Central memory CD8-positive, alpha-beta T cell (primary cell): ENCODE results near the gene SOST.

Experiments
- ATAC-seq: fragments of 150-1000 bp; cut with Tn5 transposase; replicated peaks from 2 replicates; pipeline ENCODE4 v1.10.0; 2022; ENCODE audit warnings: mild to moderate bottlenecking, moderate FRiP score, moderate number of reproducible peaks; ENCODE audit not compliant: poor library complexity, severe bottlenecking; ENCODE audit errors: extremely low read depth
- DNase-seq, 2 donors: peaks; one replicate each; pipeline ENCODE4 v3.0.0; 2021; ENCODE audit warnings: low spot score in 2 of 2
- H3K27ac Mint-ChIP-seq: one replicate; pipeline ENCODE4 v1.8.0; 2022; ENCODE audit warnings: low read depth, mild to moderate bottlenecking, moderate library complexity, mixed read lengths
- H3K27me3 Mint-ChIP-seq: one replicate; pipeline ENCODE4 v1.8.0; 2022; ENCODE audit warnings: mixed read lengths
- H3K36me3 Mint-ChIP-seq: one replicate; pipeline ENCODE4 v1.8.0; 2022; ENCODE audit warnings: mild to moderate bottlenecking, moderate library complexity, mixed read lengths; ENCODE audit not compliant: insufficient read depth
- H3K4me1 Mint-ChIP-seq: one replicate; pipeline ENCODE4 v1.8.0; 2022; ENCODE audit warnings: mixed read lengths
- H3K4me3 Mint-ChIP-seq: one replicate; pipeline ENCODE4 v1.8.0; 2022; ENCODE audit warnings: mild to moderate bottlenecking, moderate library complexity, mixed read lengths
- H3K9me3 Mint-ChIP-seq: one replicate; pipeline ENCODE4 v1.8.0; 2022; ENCODE audit warnings: mixed read lengths

SOST gene

DNA sequence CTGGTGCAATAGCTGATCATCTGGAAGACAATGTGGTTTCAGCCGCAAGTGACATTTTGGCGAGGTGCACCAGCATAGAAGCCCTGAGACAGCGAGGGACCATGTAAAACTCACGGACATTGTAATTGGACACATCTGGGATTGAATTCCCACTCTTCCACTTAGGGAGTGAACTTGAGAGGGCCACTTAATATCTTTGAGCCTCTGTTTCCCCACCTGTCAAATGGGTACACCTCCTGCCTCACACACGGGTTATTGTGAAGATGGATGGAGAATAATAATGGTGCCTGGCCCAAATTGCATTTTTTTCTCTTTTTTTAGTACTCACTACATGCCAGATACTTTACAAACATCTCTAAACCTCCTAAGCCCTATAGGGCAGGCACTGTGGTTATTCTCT, 51.4 kb downstream of the SOST start:
- H3K36me3 Mint-ChIP-seq, result no peaks in the 10 kb centered on the region
- DNase-seq (no peak), ATAC-seq (no peak)
- peaks cover 11% of the 10 kb centered on the region for H3K4me1 Mint-ChIP-seq
- no peaks in the 10 kb centered on the region for H3K9me3 Mint-ChIP-seq
- no peak overlapping the region for H3K27ac Mint-ChIP-seq
- no peak overlapping the region for H3K4me3 Mint-ChIP-seq
- peaks cover 38% of the 10 kb centered on the region for H3K27me3 Mint-ChIP-seq

DNA sequence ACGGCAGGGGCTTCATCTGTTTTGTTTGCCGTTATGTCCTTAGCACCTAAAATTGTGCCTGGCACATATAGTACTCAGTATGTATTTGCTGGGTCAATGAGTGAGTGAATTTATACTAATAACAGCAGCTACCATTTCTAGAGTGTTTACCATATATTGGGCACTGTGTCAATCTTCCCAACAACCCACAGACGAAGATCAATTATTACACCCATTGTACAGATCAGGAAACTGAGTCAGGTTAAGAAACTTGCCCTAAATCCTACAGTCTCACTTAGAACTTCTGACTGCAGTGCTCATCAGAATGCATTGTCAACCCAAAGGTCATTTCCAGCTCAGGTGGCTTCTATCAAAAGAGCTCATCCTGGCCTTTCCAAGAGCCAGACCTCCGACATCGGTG, 52.4 kb downstream of the SOST start:
- no peak for DNase-seq
- H3K36me3 Mint-ChIP-seq, result peaks cover 2% of the 10 kb centered on the region
- no peak overlapping the region for H3K4me3 Mint-ChIP-seq
- peaks cover 29% of the 10 kb centered on the region for H3K27me3 Mint-ChIP-seq
- H3K9me3 Mint-ChIP-seq, result no peaks in the 10 kb centered on the region
- H3K27ac Mint-ChIP-seq, result no peak overlapping the region
- peaks cover 17% of the 10 kb centered on the region for H3K4me1 Mint-ChIP-seq
- no peak for ATAC-seq
